ENCODE data around the gene LRRN4.

DNA sequence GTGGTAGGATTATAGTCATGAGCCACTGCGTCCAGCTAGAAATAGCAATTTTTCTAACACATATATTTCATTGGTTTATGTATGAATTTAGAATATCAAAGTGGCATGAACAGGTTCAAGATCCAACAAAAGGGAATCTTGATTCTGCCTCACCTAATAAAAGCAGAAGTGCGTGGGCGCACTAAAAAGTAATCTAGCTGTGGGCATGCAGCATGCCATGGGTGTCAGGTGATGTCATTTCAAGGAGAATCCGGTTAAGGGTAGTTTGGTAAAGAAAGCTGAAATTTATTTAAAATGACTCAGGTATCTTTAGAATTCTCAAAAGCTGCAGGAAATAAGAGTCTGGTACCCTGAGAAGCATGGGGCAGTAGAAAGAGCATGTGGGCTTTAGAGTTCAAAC, 17.6 kb downstream of the LRRN4 start:
- TF ChIP-seq, protein P1, sequence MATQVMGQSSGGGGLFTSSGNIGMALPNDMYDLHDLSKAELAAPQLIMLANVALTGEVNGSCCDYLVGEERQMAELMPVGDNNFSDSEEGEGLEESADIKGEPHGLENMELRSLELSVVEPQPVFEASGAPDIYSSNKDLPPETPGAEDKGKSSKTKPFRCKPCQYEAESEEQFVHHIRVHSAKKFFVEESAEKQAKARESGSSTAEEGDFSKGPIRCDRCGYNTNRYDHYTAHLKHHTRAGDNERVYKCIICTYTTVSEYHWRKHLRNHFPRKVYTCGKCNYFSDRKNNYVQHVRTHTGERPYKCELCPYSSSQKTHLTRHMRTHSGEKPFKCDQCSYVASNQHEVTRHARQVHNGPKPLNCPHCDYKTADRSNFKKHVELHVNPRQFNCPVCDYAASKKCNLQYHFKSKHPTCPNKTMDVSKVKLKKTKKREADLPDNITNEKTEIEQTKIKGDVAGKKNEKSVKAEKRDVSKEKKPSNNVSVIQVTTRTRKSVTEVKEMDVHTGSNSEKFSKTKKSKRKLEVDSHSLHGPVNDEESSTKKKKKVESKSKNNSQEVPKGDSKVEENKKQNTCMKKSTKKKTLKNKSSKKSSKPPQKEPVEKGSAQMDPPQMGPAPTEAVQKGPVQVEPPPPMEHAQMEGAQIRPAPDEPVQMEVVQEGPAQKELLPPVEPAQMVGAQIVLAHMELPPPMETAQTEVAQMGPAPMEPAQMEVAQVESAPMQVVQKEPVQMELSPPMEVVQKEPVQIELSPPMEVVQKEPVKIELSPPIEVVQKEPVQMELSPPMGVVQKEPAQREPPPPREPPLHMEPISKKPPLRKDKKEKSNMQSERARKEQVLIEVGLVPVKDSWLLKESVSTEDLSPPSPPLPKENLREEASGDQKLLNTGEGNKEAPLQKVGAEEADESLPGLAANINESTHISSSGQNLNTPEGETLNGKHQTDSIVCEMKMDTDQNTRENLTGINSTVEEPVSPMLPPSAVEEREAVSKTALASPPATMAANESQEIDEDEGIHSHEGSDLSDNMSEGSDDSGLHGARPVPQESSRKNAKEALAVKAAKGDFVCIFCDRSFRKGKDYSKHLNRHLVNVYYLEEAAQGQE (IDR thresholded peaks at IDR 0.05; ENCODE audit: insufficient read depth in 1 of 2, low read depth in 2 of 2, low read length in 1 of 2): no peak
- TF ChIP-seq, protein P2, sequence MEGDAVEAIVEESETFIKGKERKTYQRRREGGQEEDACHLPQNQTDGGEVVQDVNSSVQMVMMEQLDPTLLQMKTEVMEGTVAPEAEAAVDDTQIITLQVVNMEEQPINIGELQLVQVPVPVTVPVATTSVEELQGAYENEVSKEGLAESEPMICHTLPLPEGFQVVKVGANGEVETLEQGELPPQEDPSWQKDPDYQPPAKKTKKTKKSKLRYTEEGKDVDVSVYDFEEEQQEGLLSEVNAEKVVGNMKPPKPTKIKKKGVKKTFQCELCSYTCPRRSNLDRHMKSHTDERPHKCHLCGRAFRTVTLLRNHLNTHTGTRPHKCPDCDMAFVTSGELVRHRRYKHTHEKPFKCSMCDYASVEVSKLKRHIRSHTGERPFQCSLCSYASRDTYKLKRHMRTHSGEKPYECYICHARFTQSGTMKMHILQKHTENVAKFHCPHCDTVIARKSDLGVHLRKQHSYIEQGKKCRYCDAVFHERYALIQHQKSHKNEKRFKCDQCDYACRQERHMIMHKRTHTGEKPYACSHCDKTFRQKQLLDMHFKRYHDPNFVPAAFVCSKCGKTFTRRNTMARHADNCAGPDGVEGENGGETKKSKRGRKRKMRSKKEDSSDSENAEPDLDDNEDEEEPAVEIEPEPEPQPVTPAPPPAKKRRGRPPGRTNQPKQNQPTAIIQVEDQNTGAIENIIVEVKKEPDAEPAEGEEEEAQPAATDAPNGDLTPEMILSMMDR (IDR thresholded peaks at IDR 0.05): no peak
- no peak for TF ChIP-seq TCF7L2 (IDR thresholded peaks at IDR 0.05; ENCODE audit: low read depth, low read length)

All from Panc1 (cell line).